Endothelial cell of umbilical vein (primary cell): Measurements from ENCODE around the gene LKAAEAR1.

ENCODE experiments used
- EZH2 ChIP-seq: IDR thresholded peaks from 2 replicates; pipeline ENCODE4 v1.6.1; 2012; ENCODE audit warnings: borderline replicate concordance, low read depth, mild to moderate bottlenecking, moderate library complexity, low read length, inconsistent platforms; ENCODE audit not compliant: severe bottlenecking
- GATA2 ChIP-seq: IDR thresholded peaks from 2 replicates; pipeline ENCODE4 v1.7.0; 2011; ENCODE audit warnings: low read depth, mild to moderate bottlenecking, moderate library complexity, mixed read lengths, low read length; ENCODE audit not compliant: insufficient read length, insufficient read depth
- JUN ChIP-seq: IDR thresholded peaks from 2 replicates; pipeline ENCODE4 v1.6.1; 2011; ENCODE audit warnings: borderline replicate concordance, low read depth; ENCODE audit not compliant: insufficient read length, insufficient read depth
- POLR2A ChIP-seq: IDR thresholded peaks from 2 replicates; pipeline ENCODE4 v1.6.1; 2012; ENCODE audit warnings: low read depth, mild to moderate bottlenecking, control low read depth, low read length
- TF ChIP-seq, protein P1 (sequence below), 2 donors: IDR thresholded peaks; 1 replicate in 1 of 2; 2 replicates in 1 of 2; pipeline ENCODE4 v1.5.1; 2011; ENCODE audit warnings: low read length in 2 of 2, mild to moderate bottlenecking in 2 of 2, moderate library complexity in 2 of 2, control low read depth in 1 of 2, inconsistent platforms in 1 of 2, low read depth in 1 of 2; ENCODE audit not compliant: insufficient read depth in 1 of 2; ENCODE audit errors: extremely low read depth in 1 of 2
- TF ChIP-seq, protein P2 (sequence below): IDR thresholded peaks from 2 replicates; pipeline ENCODE4 v1.6.1; 2011; ENCODE audit not compliant: insufficient read depth, insufficient read length

DNA sequence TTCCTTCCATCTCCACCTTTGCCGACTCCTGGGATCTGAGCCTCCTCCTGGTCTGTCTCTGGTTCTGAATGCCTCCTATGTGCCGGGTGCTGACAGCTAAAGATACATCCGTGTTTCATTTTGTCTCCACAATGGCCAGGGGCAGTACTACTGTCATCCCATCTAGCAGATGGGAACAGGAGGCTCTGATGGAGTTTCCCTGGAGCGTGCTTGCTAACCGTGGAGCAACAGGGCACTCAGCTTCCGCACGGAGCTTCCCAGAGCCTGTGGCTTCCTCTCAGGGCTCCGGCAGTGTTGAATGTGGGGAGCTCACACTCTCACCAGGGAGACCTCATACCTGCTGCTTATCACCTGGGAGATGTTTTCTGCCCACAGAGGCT, 35.1 kb upstream of the LKAAEAR1 start:
- TF ChIP-seq GATA2 (no peak), EZH2 (no peak), POLR2A (no peak), JUN (no peak)
- TF ChIP-seq, protein P1, sequence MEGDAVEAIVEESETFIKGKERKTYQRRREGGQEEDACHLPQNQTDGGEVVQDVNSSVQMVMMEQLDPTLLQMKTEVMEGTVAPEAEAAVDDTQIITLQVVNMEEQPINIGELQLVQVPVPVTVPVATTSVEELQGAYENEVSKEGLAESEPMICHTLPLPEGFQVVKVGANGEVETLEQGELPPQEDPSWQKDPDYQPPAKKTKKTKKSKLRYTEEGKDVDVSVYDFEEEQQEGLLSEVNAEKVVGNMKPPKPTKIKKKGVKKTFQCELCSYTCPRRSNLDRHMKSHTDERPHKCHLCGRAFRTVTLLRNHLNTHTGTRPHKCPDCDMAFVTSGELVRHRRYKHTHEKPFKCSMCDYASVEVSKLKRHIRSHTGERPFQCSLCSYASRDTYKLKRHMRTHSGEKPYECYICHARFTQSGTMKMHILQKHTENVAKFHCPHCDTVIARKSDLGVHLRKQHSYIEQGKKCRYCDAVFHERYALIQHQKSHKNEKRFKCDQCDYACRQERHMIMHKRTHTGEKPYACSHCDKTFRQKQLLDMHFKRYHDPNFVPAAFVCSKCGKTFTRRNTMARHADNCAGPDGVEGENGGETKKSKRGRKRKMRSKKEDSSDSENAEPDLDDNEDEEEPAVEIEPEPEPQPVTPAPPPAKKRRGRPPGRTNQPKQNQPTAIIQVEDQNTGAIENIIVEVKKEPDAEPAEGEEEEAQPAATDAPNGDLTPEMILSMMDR (IDR thresholded peaks at IDR 0.05; ENCODE audit: extremely low read depth in 1 of 2, insufficient read depth in 1 of 2, low read depth in 1 of 2, low read length in 2 of 2), result no peak
- TF ChIP-seq, protein P2, sequence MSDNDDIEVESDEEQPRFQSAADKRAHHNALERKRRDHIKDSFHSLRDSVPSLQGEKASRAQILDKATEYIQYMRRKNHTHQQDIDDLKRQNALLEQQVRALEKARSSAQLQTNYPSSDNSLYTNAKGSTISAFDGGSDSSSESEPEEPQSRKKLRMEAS, result no peak
